ENCODE results near the gene DGKI.

- TF ChIP-seq, protein P1, sequence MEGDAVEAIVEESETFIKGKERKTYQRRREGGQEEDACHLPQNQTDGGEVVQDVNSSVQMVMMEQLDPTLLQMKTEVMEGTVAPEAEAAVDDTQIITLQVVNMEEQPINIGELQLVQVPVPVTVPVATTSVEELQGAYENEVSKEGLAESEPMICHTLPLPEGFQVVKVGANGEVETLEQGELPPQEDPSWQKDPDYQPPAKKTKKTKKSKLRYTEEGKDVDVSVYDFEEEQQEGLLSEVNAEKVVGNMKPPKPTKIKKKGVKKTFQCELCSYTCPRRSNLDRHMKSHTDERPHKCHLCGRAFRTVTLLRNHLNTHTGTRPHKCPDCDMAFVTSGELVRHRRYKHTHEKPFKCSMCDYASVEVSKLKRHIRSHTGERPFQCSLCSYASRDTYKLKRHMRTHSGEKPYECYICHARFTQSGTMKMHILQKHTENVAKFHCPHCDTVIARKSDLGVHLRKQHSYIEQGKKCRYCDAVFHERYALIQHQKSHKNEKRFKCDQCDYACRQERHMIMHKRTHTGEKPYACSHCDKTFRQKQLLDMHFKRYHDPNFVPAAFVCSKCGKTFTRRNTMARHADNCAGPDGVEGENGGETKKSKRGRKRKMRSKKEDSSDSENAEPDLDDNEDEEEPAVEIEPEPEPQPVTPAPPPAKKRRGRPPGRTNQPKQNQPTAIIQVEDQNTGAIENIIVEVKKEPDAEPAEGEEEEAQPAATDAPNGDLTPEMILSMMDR (IDR thresholded peaks at IDR 0.05; ENCODE audit: low read length): no peak
- no peak for TF ChIP-seq EZH2 (IDR thresholded peaks at IDR 0.05; ENCODE audit: borderline replicate concordance, low read length)
Measured at GRCh38 chr7:137471128-137471527, 375.6 kb downstream of the DGKI start.
